Muscle of leg (tissue), 16 donors: ENCODE measurements around the gene ETV4. TPM values are rescaled to one million over a fixed set of nuclear protein-coding genes. Genes with fewer than 3 reads are reported as not detected.

Source experiments
- DNase-seq: peaks from one replicate; pipeline ENCODE4 v3.0.0; 2013
- H3K27ac ChIP-seq: one replicate; pipeline ENCODE4 v1.5.1; 2013; ENCODE audit warnings: mild to moderate bottlenecking, low read length, control low read depth
- H3K27me3 ChIP-seq: one replicate; pipeline ENCODE4 v1.6.1; 2013; ENCODE audit warnings: low read length; ENCODE audit not compliant: control insufficient read depth, insufficient read depth
- H3K36me3 ChIP-seq: one replicate; pipeline ENCODE4 v1.6.1; 2013; ENCODE audit warnings: low read length; ENCODE audit not compliant: control insufficient read depth, insufficient read depth
- H3K4me1 ChIP-seq: one replicate; pipeline ENCODE4 v1.6.1; 2013; ENCODE audit warnings: low read length; ENCODE audit not compliant: control insufficient read depth, insufficient read depth
- H3K4me3 ChIP-seq: one replicate; pipeline ENCODE4 v1.5.1; 2013; ENCODE audit warnings: low read length, control low read depth
- H3K9me3 ChIP-seq: replicated peaks from 2 replicates; pipeline ENCODE4 v1.6.1; 2013; ENCODE audit warnings: low read depth, low read length; ENCODE audit not compliant: control insufficient read depth
- WGBS: methylation state at CpG from one replicate; pipeline ENCODE4 v1.1.5; 2013; ENCODE audit warnings: missing lambda C conversion rate; ENCODE audit not compliant: insufficient coverage; 5-methylcytosine and 5-hydroxymethylcytosine counted together
- long read RNA-seq, 11 donors: transcript quantifications; one replicate each; lab custom pipeline, GENCODE V29; 2026
- polyA plus RNA-seq, 8 donors: library from polyadenylated mRNA; unstranded; fragments of 120-200 nt; gene quantifications; one replicate each; pipeline versions ENCODE4 v1.2.1 to v1.2.3, GENCODE V29; 2013; ENCODE audit warnings: inconsistent platforms in 1 of 8, low replicate concordance in 1 of 8; ENCODE audit not compliant: insufficient read length in 8 of 8, insufficient read depth in 1 of 8
- total RNA-seq: library from RNA; stranded (reverse); fragments of 120-200 nt; gene quantifications from one replicate; pipeline ENCODE4 v1.2.4, GENCODE V29; 2013

ETV4 gene
- total RNA-seq, result 4.0 TPM
- 10 to 100 TPM in 1 of 8 donors, 1 to 10 TPM in 7; 5.5 to 10.0 (median 6.5) TPM for polyA plus RNA-seq
- long read RNA-seq, donor 1, result 0 reads
- long read RNA-seq, donor 2, result 0 reads
- long read RNA-seq, donor 3, result 0 reads
- long read RNA-seq, donor 4, result 0 reads
- long read RNA-seq, donor 5, partial matches to known transcripts, result 0 of 1 reads
- long read RNA-seq, donor 5, other reads (novel, unspliced or antisense), result 0 of 1 reads
- long read RNA-seq, donor 6, partial matches to known transcripts, result 0 of 1 reads
- long read RNA-seq, donor 6, other reads (novel, unspliced or antisense), result 0 of 1 reads
- long read RNA-seq, donor 7, partial matches to known transcripts, result 0 of 1 reads
- long read RNA-seq, donor 7, other reads (novel, unspliced or antisense), result 0 of 1 reads
- long read RNA-seq, donor 8, result 0 reads
- long read RNA-seq, donor 9, result 0 reads
- long read RNA-seq, donor 10, partial matches to known transcripts, result 0 of 1 reads
- long read RNA-seq, donor 10, other reads (novel, unspliced or antisense), result 0 of 1 reads
- long read RNA-seq, donor 11, result 0 reads

DNA sequence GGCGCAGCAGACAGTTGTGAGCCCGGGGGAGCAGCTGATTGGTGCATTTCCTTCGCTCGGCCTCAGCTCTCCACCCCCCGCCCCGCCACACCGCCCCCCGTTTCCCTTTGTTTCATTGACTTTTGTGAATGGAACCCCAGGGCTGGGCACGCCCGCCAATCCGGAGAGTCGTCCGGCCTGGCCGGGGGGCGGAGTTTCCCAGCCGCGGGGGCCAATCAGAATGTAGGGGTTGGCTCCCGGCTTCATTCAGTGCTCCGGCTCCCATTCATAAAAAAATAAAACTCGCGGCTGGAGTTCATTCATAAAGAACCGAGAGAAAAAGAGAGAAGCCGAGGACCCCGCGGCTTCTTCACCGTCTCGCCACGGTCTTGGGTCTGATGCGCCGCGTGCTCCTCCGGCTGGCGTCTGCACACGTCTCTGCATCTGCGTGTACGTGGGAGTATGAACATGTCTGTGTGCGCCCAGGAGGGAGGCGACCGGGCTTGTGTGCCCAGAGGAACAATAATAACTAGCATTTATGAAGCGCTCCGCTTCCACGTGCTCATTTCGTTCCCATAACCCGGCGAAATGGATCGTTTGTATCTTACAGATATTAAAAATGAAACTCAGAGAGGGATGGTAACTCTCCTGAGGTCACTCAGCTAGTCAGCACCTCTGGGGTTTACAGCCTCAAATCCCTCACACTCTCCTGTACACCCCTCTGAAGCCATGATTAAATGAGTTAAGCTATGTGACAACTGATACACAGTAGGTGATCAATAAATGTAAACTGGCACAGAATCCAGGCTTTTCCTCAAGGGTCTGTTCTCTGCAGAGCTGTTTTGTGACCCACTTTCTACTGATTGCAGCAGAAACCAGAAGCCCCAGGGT lies at the start of gene ETV4:
ETV4 (minus strand) TSS at position 22 of the 870 bp plus-strand sequence. CDS start 723 bp downstream, outside the sequence.
- DNase-seq, result peak; percentile 96
- H3K4me1 ChIP-seq, result peaks cover 20% of the 10 kb centered on the region
- peaks cover 60% of the 10 kb centered on the region for H3K27me3 ChIP-seq
- peak within 1 kb of the TSS; percentile 42 for H3K4me3 ChIP-seq
- no peaks in the 10 kb centered on the region for H3K9me3 ChIP-seq
- no peak within 1 kb of the TSS for H3K27ac ChIP-seq
- no peaks in the 10 kb centered on the region for H3K36me3 ChIP-seq
- under 1% methylated on average over 34 of the region's 46 CpGs for WGBS

GRCh38 chr17:43595466-43595865 lies 49.3 kb upstream of the ETV4 start:
- H3K4me3 ChIP-seq, result no peak overlapping the region
- H3K9me3 ChIP-seq, result no peaks in the 10 kb centered on the region
- no peaks in the 10 kb centered on the region for H3K27me3 ChIP-seq
- WGBS, result 44% methylated on average over 1 of the region's 4 CpGs
- H3K27ac ChIP-seq, result no peak overlapping the region
- peaks cover 52% of the 10 kb centered on the region for H3K4me1 ChIP-seq
- no peaks in the 10 kb centered on the region for H3K36me3 ChIP-seq
- no peak for DNase-seq

DNA sequence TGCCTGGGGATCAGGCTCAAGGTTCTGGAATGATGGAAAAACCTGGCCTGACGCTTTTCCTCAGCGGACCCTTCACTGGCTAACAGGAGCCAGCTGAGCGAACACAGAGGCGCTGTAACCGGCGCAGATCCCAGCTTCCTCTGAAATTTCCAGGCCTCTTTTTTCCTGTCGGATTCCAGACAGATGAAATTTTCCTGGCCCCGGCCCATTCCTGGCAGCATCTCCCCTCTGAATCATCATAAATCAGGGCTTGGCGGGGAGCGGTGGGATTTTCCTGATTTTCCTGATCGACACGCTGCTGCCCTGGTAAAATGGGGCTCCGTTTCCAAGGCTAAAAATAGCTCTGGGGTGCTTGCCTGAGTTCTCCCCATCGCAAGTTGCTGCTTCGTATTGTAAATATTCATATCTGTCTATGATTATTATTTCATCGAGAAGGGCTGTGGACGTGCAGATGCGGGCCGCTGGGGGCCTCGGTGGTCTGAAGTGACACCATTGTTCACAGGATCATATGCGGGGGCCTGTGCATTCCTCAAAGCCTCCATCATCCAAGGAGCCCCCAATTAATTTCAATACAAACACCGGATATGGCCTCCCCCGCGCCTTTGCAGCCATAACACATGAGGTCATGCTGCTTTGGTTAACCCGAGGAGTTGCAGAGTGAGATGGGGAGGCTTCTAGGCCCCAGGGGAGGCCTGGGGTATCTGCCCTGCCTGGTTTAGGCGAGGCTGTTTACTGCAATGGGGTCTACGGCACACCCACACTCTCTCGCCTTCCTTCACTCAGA lies 45.8 kb upstream of the ETV4 start:
- no peaks in the 10 kb centered on the region for H3K9me3 ChIP-seq
- H3K4me1 ChIP-seq, result peaks cover 43% of the 10 kb centered on the region
- WGBS, result 8% methylated on average over 18 of the region's 28 CpGs
- H3K36me3 ChIP-seq, result no peaks in the 10 kb centered on the region
- H3K27ac ChIP-seq, result peak overlapping the region; percentile 96
- H3K4me3 ChIP-seq, result no peak overlapping the region
- H3K27me3 ChIP-seq, result no peaks in the 10 kb centered on the region
- DNase-seq, result peak; percentile 98

DNA sequence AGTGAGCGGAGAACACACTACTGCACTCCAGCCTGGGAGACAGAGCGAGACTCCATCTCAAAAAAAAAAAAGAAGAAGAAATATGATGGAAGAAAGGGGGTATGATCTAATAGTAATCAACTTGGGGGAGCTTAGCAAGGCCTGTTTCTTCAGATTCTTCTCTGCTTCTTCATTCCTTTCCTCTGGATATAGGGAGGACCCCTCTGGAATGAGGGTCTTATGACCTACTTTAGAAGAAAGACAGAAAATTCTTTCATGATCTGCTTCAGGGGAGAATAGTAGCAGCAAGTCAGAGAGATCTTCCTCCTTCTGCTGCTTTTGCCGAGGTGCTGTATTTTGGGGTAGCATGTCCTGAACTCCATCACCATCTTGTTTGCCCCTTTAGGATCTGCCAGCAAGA lies 44.9 kb upstream of the ETV4 start:
- Histone ChIP-seq H3K9me3 (no peaks in the 10 kb centered on the region), H3K4me3 (no peak overlapping the region), H3K27me3 (no peaks in the 10 kb centered on the region), H3K27ac (peak overlapping the region; percentile 96), H3K36me3 (no peaks in the 10 kb centered on the region), H3K4me1 (peaks cover 40% of the 10 kb centered on the region)
- no peak for DNase-seq
- no CpG with 5 or more reads among the region's 3 CpGs for WGBS

DNA sequence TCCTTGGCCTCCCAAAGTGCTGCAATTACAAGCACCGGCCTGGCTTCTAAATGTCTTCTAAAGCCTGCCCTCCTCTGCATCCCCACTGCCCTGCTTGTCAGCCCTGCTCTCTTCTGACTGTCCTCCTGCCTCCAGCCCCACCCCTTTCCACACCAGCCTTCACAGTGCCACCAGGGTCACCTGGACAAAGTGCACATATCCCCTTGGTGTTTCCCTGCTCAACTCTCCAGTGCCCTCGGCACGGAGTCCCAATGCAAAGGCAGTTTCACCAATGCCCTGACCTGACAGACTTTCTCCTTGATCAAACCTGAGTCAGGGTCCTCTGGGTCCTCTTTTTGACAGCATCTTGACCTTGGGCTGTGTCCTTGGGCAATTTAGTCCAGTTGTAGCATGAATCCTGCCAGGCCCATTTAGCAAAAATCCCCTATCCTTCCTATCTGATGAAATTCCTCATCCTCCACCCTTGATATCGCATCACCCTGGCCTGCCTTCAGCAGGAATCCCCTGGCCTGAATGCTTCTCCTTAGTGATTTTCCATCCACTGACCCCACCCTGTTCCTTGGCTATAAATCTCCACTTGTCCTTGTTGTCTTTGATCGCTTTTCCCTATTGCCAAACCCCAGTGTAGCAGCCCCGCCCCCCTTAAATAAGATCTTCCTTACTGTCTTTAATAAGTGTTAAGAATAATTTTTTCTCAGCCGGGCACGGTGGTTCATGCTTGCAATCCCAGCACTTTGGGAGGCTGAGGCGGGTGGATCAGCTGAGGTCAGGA lies 42.7 kb upstream of the ETV4 start:
- Histone ChIP-seq H3K9me3 (no peaks in the 10 kb centered on the region), H3K36me3 (no peaks in the 10 kb centered on the region), H3K4me3 (no peak overlapping the region), H3K27ac (no peak overlapping the region), H3K27me3 (no peaks in the 10 kb centered on the region), H3K4me1 (peaks cover 40% of the 10 kb centered on the region)
- peak; percentile 48 for DNase-seq
- 87% methylated on average over 4 of the region's 9 CpGs for WGBS

GRCh38 chr17:43588121-43588520 lies 42.0 kb upstream of the ETV4 start:
- H3K36me3 ChIP-seq, result no peaks in the 10 kb centered on the region
- WGBS, result 13% methylated on average over 1 of the region's 2 CpGs
- no peak overlapping the region for H3K4me3 ChIP-seq
- H3K9me3 ChIP-seq, result no peaks in the 10 kb centered on the region
- peak; percentile 40 for DNase-seq
- H3K27ac ChIP-seq, result no peak overlapping the region
- H3K27me3 ChIP-seq, result peaks cover 2% of the 10 kb centered on the region
- H3K4me1 ChIP-seq, result peaks cover 40% of the 10 kb centered on the region

DNA sequence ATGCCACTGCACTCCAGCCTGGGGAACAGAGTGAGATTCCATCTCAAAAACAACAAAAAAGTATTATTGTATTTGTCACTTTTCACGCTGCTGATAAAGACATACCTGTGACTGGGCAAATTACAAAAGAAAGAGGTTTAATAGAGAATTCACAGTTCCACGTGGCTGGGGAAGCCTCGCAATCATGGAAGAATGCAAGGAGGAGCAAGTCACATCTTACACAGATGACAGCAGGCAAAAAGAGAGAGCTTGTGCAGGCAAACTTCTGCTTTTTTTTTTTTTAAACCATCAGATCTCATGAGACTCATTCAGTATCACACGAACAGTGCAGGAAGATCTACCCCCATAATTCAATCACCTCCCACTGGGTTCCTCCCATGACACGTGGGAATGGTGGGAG lies 41.5 kb upstream of the ETV4 start:
- DNase-seq, result no peak

DNA sequence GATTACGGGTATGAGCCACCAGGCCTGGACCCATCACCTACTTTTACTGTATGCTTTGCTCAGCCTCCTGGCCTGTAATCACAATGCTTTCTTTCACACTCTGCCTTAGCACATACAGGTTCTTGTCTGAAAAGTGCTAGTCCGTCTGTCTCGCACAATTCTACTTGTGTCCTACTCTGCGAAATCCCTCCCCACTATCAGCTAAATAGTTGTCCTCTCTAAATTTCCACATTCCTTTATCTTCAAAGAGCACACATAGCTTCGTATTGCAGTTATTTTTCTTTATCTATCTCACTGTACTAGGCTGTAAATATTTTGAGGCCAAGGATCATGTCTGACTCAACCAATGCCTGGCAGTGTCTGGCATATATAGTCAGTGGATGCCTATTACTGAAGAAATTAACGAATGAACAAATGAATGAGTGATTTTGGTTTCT lies 38.5 kb upstream of the ETV4 start:
- Histone ChIP-seq H3K4me1 (peaks cover 25% of the 10 kb centered on the region), H3K9me3 (no peaks in the 10 kb centered on the region), H3K27ac (no peak overlapping the region), H3K27me3 (peaks cover 3% of the 10 kb centered on the region), H3K36me3 (no peaks in the 10 kb centered on the region), H3K4me3 (no peak overlapping the region)
- no peak for DNase-seq
- 98% methylated on average over 4 of the region's 6 CpGs for WGBS

More for the DNA sequence above, 41.5 kb upstream of the ETV4 start:
- 83% methylated on average over 3 of the region's 5 CpGs for WGBS
- peaks cover 3% of the 10 kb centered on the region for H3K27me3 ChIP-seq
- H3K4me1 ChIP-seq, result peaks cover 37% of the 10 kb centered on the region
- H3K9me3 ChIP-seq, result no peaks in the 10 kb centered on the region
- H3K36me3 ChIP-seq, result no peaks in the 10 kb centered on the region
- H3K27ac ChIP-seq, result no peak overlapping the region
- H3K4me3 ChIP-seq, result no peak overlapping the region

DNA sequence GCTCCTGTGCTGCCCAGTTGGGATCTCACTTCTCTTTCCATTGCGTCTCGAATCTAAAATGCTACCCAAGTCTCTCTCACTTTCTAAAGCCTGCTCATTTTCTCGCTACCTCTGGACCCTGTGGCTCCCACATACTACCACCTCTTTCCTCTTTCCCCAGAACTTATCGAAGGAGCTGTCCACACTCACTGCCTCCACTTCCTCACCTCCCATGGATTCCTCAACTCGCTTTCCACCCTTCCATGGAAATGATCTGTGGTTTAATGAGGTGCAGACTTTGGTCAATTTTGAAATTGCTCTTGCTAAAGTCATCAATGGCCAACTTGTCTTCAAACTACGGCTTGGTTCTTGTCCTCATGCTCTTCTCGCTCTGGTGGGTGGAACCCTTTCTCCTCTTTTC lies 37.2 kb upstream of the ETV4 start:
- peaks cover 29% of the 10 kb centered on the region for H3K4me1 ChIP-seq
- no peaks in the 10 kb centered on the region for H3K36me3 ChIP-seq
- no peak for DNase-seq
- peaks cover 3% of the 10 kb centered on the region for H3K27me3 ChIP-seq
- WGBS, result 100% methylated on average over 5 of the region's 7 CpGs
- no peak overlapping the region for H3K27ac ChIP-seq
- no peak overlapping the region for H3K4me3 ChIP-seq
- no peaks in the 10 kb centered on the region for H3K9me3 ChIP-seq
